GM18907 (cell line): Measurements from ENCODE around the gene TRIM68.
A peak's percentile ranks its signal among the peaks of the same experiment; 100 is the strongest.

Experiments used
- ATAC-seq: cut with Tn5 transposase; IDR thresholded peaks from one replicate; pipeline ENCODE4 v1.9.1; 2021; ENCODE audit warnings: mild to moderate bottlenecking, moderate library complexity; ENCODE audit not compliant: unreplicated experiment

TRIM68 gene, protein sequence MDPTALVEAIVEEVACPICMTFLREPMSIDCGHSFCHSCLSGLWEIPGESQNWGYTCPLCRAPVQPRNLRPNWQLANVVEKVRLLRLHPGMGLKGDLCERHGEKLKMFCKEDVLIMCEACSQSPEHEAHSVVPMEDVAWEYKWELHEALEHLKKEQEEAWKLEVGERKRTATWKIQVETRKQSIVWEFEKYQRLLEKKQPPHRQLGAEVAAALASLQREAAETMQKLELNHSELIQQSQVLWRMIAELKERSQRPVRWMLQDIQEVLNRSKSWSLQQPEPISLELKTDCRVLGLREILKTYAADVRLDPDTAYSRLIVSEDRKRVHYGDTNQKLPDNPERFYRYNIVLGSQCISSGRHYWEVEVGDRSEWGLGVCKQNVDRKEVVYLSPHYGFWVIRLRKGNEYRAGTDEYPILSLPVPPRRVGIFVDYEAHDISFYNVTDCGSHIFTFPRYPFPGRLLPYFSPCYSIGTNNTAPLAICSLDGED

DNA sequence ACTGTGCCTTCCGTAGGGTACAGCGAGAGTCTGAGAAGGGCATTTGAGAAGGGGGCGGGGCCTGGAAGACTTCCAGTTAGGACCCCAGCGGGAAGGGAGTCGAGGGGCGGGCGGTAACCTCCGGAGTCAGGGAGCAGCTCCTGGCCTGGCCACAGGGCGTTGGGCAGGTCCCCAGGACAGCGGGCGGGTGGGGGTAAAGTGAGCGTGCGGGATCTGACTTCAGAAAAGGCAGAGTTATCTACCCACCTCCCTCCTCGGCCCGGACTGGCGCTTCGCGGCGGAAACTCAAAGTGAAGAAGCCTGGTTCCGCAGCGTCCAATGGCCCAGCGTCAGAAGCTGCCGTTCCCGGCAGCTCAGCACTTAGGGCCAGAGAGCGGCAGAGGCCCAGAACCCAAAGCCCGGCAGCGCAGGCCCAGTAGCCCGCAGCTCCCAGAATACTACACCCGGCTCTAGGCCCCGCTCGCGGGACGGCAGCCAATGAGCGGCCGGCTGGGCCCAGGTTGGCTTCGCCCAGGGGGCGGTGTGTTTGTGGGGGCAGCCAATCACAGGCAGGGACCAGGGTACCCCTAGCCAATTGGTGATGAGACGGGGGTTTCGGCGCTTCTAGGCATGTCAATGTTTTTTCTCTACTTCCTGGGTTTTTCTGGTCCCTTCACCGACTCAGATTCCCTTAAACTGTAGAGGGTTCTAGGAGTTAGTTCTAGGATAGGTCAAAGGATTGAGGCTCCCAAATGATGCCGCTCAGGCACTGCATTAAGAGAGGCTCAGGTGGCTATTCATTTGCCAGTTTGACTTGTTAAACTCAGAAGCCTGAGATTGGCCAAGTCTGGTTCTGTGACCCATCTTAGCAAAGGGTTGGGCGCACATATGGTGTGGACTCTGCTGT is at the start of gene TRIM68:
TSS of gene TRIM68 (minus strand) at position 451 of the 886 bp plus-strand sequence. CDS start 2,727 bp downstream, outside the sequence.
- ATAC-seq = peak; percentile 100

DNA sequence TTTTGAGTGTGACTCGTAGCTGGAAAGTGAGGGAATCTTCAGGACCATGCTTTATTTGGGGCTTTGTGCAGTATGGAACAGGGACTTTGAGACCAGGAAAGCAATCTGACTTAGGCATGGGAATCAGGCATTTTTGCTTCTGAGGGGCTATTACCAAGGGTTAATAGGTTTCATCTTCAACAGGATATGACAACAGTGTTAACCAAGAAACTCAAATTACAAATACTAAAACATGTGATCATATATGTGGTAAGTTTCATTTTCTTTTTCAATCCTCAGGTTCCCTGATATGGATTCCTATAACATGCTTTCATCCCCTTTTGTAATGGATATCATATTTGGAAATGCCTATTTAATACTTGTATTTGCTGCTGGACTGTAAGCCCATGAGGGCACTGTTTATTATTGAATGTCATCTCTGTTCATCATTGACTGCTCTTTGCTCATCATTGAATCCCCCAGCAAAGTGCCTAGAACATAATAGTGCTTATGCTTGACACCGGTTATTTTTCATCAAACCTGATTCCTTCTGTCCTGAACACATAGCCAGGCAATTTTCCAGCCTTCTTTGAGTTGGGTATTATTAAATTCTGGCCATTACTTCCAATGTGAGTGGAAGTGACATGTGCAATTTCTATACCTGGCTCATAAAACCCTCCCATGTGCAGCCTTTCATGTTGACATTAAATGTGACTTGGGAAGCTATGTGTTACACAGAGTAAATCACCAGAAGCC is 46.8 kb upstream of the TRIM68 start:
- no peak for ATAC-seq

DNA sequence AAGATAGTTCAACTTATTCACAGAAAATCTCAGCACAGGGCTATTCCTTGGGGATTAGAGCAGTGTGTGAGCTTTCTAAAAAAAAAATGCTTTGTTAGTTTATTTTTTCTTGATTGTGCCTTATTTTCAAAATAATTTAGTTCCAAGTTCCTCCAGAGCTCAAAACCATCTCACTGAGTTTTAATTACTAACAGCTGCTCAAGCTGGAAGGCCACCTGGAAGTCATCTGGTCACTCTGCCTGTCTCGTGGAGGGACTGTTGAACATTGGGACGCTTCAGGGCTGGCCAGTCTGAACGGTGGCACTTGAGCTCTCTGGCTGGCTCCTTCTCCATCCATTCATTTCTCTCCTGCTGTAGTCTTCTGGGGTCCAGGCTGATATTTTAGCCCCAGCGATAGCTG is 39.7 kb upstream of the TRIM68 start:
- ATAC-seq = no peak

DNA sequence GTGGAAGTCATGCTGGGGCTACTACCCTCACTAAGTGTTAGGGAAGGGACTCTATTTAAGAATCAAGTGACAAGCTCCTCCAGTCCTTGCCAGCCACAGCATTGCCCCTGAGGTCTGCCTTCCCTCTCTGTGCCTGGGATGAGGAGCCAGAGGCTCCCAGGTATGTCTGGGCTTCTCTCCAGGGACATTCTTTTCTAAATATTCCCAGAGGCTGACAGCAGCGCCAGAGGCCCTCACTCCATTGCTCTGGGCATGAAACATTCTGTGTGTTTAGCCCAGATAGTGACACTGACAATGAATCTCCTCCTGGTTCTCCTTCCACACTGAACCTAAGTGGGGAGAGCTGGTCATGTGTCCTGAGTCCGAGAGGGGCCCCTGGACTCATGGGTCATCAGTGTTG is 37.9 kb upstream of the TRIM68 start:
- ATAC-seq = no peak

DNA sequence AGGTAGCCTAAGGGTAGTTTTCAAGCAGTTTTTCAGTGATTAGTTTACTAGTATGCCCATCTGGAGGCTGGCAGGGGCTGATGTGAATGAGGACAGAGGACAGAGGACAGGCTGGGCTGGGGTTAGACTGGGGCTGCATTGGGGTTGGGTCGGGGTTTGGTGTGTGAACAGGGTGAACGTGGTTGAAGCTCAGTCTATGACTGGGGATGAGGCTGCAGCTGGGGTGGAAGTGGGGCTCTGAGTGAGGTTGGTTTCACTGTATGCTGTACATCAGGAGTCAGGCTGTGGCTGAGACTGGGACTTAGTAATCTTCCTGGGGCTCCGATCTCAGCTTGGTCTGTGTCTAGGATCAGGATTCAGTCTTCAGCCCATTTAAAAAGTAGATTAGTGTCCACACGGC is 36.2 kb upstream of the TRIM68 start:
- no peak for ATAC-seq

DNA sequence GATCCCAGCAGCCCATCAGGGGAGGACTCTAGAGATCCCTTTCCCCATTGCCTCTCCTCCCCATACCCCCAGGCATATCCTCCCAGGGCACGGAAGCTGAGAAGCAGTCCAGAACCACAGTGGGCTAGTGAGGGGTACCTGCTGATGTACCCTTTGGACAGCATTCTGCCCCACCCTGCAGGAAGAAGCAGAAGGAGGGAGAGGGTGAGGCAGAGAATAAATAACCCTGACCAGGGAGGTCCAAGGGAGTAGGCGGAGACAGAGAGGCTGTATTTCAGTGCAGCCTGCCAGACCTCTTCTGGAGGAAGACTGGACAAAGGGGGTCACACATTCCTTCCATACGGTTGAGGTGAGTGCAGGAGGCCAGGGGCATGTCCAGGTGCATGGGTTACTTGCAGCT is 35.7 kb upstream of the TRIM68 start, which contains the start of gene OR51E1:
TSS of gene OR51E1 (plus strand) at position 301 of the 400 bp plus-strand sequence. CDS start 8,545 bp downstream, outside the sequence.
- ATAC-seq = no peak

DNA sequence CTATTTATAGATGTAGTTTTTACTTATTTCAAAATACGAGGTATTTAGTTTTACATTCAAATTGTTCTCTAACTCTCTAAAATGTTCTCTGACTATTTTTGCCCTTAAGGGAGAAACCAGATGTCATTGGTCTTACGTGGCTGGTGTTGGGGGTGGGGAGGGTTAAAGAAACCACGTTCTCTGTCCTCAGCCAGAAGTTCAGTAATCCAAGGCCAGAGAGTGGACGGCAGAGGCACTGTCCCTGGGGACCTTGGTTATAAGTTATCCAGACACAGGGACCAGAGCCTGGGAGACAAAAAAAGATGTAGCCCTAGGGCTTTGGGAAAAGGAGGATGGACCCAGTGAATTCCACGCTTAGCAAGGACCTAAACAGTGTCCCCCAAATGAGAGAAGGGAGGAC is 35.0 kb upstream of the TRIM68 start:
- ATAC-seq = no peak

DNA sequence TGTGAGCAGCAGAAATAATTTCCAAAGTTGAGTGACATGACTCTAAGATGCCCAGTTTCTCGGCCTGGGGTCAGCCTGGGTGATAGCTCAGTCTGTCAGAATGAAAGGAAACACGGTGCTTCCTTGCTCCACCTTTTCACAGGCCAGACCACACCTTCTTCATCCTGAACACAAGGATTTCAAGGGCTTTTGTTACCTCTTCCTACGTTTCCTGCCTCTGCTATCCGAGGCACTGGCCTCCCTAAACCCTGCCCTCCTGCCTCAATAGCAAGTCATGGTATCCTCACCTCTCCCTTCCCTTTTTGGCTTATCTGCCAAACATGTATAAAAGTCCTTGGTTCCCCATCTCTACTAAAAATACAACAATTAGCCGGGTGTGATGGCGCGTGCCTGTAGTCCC is 34.0 kb upstream of the TRIM68 start:
- no peak for ATAC-seq

DNA sequence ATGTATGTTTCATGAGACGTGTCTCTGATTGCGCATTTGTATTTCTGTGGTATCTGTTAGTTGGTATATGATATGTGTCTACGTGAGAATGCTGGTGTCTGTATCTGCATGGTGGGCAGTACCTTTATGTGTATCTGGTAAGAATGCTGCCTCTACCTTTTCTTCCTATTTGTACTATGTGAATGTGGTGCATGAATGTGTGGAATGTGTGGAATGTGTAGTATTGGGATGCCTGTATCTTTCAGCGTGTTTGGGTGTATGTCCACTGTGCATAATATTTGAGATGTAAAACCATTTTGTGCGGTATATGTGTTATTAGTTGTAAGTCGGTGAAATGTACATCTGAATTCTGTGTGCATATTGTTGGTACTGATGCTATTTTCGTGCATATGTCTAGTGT is 33.5 kb upstream of the TRIM68 start:
- no peak for ATAC-seq

DNA sequence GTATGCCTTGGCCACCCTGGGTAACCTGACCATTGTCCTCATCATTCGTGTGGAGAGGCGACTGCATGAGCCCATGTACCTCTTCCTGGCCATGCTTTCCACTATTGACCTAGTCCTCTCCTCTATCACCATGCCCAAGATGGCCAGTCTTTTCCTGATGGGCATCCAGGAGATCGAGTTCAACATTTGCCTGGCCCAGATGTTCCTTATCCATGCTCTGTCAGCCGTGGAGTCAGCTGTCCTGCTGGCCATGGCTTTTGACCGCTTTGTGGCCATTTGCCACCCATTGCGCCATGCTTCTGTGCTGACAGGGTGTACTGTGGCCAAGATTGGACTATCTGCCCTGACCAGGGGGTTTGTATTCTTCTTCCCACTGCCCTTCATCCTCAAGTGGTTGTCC is 31.9 kb upstream of the TRIM68 start:
- ATAC-seq = no peak

DNA sequence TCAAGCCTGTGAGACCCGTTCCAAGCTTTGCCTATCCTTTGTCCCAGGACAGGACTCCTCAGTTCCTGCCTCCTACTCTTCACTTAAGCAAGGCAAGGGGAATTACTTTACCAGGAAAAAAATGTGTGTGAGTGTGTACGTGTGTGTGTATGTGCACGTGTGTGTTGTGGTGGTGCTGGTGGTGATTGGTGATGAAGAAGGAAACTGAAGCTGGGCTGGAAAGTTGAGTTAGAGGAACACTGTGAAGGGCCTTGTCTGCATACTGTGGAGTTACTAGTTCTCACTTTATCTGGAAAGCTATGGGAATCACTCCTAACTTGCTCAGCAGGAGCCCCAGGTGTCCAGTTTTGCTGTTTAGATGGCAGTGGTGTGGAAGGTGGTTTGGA is 29.6 kb upstream of the TRIM68 start:
- no peak for ATAC-seq

DNA sequence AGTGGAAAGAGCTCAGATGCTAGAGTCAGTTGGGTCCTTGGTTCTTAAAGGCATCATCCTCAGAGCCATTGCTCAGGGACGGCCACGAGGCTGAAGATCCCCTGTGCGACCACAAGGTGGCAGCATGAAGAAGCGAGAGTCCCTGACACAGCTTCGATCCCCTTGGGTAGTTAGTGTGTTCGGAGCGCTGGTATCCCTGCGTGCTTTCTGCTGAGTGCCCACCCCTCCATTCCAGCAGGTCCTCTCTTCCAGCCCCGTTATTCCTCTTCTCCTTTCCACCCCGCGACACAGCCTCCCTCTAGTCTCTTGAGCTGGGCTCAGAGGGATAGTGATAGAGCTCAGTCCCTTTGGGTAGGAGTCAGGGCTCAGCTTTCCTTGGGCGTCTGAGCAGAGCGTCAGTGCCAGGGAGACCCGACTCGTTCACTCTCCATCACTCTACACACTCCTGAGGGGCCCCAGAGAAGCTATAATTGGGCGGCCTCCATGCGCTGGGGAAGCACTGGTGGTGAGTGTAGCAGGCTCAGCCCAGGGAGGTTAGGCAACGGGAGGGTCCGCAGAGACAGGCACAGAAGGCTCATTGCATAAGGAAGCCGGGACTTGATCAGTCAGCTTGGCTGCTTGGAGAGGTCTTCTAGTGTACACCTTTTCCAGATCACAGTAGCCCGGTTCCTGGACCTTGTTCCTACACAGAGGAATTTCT is 29.1 kb upstream of the TRIM68 start, which contains the start of gene OR51D1:
TSS of gene OR51D1 (plus strand) at position 516 of the 700 bp plus-strand sequence. CDS start 2,314 bp downstream, outside the sequence.
- peak; percentile 95 for ATAC-seq

DNA sequence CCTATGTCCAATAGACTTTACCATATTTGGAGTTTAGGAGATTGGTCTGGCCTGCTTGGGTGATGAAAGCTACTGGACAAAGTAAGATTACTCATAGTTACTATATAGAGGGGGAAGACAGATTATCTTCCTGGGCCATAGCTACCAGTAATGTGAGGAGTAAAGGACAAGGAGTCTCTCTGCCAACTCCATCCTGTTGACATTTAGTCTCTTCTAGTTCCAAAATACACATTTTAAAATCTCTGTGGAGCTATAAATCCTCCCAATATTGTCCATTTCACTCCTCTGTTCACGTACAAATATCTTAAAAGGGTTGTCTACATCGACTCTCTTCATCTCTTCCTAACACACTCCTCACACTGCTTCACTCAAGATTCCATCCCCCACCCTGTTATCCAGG is 28.1 kb upstream of the TRIM68 start:
- no peak for ATAC-seq

DNA sequence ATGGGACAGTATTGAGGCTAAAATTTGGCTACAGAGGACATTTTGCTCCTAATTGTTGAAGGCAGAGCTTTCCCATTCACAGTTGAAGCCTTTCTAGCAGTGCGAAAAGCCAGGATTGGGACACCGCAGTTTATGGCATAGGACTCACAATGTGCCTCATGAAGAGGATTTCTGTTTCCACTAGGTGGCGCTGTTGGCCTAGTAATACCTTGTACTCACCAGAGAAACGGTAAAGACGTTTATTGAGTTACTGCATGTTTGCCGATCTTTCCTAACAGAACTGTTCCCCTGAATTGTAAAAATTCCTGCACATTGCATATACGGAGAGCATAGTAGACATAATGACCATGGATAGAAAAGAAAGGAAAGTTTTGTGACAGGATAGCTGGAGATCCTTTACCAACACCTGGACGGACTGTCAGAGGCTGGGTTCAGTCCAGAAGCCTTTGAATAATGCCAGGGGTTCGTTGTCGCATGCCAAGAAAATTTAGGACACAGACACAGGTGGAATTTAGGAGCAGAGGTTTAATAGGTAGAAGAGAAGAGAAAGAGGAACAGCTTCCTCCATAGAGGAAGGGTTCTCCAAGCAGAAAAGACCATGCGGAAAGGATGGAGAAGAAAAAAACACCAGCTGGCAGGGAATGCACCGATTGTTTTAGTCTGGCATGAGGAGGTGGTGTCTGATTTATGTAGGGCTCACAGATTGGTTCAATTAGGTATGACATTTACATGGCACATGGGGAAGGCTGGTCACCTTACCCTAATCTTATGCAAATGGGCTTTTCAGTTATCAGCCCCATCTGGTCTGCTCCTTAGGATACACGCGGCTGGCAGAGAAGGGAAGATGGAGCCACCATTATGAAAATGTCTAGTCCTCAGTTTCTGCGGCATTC is 18.4 kb upstream of the TRIM68 start:
- peak; percentile 60 for ATAC-seq

DNA sequence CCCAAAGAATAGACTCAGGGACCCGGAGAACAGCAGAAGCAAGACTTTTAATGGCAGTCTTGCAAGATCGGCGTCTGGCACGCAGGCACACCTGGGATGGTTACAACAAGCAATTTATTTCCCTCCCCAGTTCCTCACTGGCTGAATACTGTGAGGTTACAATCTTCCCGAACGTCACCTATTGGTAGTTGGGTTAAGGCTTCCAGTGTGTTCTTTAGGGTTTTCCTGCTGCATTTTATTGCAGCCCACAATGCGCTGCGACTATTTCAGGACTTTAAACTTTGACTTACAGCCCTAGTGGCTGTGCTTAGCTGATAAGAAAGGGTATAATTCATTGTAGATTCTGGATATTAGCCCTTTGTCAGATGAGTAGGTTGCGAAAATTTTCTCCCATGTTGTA is 11.5 kb upstream of the TRIM68 start:
- ATAC-seq = no peak

DNA sequence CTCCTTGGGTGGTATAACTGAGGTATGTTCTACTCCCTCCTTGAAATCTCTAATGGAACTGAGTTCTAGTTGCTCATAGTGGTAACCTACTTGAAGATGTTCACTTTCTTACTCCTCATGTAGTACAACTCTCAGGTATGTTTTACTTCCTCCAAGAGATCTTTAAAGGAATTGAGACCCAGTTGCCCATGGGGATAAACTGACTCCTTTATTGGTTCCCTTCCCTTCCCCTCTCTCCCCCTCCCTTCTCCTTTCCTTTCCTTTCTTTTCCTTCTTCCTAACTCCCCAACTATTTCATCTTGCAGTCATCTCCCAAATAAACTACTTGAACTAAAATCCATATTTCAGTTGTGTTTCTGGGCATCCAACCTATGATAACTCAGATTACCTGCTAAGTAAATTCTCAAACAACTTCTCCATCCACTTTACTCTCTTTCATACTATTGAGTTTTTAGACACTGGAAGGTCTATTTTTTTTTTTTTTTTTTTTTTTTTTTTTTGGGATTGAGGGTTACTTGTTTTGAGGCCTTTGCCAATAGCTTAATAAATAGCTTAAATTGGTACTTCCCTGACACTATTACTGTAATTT is 7.9 kb upstream of the TRIM68 start:
- no peak for ATAC-seq

DNA sequence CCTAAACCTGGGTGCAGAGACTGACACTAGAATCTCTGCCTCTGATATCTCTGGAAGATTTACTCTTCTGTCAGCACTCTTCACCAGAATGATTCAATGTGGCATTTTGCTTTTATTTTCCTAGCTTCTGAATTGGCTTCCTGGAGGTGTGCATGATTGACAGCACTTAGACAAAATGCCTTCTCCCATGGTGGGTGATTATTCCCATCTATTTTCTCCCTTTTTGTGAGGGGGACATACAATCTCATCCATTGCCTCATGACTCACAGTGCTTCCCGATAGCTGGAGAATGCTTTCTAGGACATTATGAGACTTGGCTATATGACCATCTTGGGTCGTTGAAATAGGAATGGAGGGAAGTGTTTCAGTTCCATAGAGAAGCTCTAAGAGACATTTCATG is 4.0 kb upstream of the TRIM68 start:
- ATAC-seq = no peak

DNA sequence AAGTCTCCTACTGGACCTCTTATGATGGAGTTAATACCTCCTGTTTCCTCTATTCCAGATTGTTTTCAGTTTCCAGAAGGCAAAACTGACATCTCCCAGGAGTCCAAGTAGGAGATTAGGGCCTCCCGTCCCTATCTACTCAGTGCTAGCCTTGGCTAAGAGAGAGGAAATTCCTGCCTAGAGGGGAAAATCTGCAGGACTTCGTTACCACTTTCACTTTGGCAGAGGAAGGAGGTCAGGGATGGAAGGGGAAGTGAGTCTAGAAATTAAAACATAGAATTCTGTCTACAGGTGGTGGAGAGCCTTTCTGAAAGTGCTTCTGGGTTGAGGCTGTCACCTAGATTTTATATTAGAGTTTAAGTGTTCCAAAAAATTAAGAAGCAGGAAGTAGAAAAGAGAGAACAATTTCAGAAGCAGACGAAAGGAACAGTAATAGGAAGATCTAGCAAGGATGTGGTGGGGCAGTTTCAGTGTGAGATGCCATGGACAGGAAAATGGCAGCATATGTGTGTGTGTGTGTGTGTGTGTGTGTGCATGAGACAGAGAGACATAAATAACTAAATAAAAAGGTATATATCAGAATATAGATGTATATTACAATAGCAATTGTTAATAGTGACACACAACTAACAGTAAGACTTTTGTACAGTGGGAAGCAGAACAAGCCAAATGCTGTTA is 2.4 kb upstream of the TRIM68 start:
- no peak for ATAC-seq
